Right lobe of liver (tissue), 4 donors: ENCODE measurements around the gene PPP1R9A.

Experiments
- POLR2A ChIP-seq: fragments of 450-650 bp; IDR thresholded peaks from one replicate; pipeline ENCODE4 v1.6.1; 2017; ENCODE audit warnings: antibody characterized with exemption, mild to moderate bottlenecking
- TF ChIP-seq, protein P1 (sequence below), 4 donors: fragments of 200-600 bp in 3 of 4; fragments of 450-650 bp in 1 of 4; IDR thresholded peaks; one replicate each; pipeline versions ENCODE4 v1.5.1 to v1.8.0; 2016 to 2022; ENCODE audit warnings: antibody characterized with exemption in 4 of 4, mild to moderate bottlenecking in 2 of 4
- donor health status: DM: no; HTN: no; CAD: no.
- donor health status: DM: no; HTN: no; CAD: no.
- donor health status: DM: no; HTN: yes; CAD: no.

DNA sequence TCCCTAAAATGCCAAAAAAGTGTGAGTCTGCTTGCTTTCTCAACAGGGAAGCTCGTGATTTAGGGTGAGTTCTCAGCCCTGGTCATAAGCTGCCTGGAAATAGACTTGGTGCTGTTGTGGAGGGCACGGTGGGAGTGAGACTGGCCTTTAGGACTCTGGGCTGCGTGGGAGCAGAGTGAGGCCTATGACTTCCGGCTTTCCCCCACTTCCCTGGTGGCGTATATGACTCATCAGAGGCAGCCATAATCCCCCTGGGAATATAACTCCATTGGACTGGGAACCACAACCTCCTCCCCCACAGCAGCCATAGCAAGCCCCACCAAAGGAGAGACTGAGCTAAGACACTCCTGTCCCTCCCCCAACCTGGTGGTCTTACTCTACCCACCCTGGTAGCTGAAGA is 321.9 kb downstream of the PPP1R9A start:
- TF ChIP-seq, protein P1, sequence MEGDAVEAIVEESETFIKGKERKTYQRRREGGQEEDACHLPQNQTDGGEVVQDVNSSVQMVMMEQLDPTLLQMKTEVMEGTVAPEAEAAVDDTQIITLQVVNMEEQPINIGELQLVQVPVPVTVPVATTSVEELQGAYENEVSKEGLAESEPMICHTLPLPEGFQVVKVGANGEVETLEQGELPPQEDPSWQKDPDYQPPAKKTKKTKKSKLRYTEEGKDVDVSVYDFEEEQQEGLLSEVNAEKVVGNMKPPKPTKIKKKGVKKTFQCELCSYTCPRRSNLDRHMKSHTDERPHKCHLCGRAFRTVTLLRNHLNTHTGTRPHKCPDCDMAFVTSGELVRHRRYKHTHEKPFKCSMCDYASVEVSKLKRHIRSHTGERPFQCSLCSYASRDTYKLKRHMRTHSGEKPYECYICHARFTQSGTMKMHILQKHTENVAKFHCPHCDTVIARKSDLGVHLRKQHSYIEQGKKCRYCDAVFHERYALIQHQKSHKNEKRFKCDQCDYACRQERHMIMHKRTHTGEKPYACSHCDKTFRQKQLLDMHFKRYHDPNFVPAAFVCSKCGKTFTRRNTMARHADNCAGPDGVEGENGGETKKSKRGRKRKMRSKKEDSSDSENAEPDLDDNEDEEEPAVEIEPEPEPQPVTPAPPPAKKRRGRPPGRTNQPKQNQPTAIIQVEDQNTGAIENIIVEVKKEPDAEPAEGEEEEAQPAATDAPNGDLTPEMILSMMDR (IDR thresholded peaks at IDR 0.05) = no peak
- TF ChIP-seq POLR2A = no peak
